NCI-H1417 treated with DMSO at 0.1 percent for 48 hours (cell line): ENCODE results near the gene HM13.
A peak's percentile ranks its signal among the peaks of the same experiment; 100 is the strongest.
"Not testable (repeated sequence)": the region's sequence is repeated elsewhere in the genome, so short reads cannot be mapped to it uniquely, and the experiment has no call there.

Experiments used
- DNase-seq: peaks from one replicate; lab custom pipeline; 2025; lab: John Stamatoyannopoulos, UW

The HM13 gene

GRCh38 chr20:31514154-31515071 is at the start of gene HM13:
Gene HM13, plus strand, starts transcription at chr20:31514442. Its CDS starts 110 bp downstream, at chr20:31514552.
- DNase-seq: peak; percentile 50

DNA sequence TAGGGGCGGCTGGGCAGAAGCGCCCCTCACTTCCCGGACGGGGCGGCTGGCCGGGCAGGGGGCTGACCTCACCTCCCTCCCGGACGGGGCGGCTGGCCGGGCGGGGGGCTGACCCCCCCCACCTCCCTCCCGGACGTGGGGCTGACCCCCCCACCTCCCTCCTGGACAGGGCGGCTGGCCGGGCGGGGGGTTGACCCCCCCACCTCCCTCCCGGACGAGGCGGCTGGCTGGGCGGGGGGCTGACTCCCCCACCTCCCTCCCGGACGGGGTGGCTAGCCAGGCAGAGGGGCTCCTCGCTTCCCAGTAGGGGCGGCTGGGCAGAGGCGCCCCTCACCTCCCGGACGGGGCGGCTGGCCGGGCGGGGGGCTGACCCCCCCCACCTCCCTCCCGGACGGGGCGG is 43.3 kb upstream of the HM13 start:
- not testable (repeated sequence) for DNase-seq

- no peak for DNase-seq
These were observed 41.6 kb upstream of the HM13 start for GRCh38 chr20:31472395-31473330.

GRCh38 chr20:31473331-31474096 is 40.7 kb upstream of the HM13 start:
- DNase-seq: no peak

DNA sequence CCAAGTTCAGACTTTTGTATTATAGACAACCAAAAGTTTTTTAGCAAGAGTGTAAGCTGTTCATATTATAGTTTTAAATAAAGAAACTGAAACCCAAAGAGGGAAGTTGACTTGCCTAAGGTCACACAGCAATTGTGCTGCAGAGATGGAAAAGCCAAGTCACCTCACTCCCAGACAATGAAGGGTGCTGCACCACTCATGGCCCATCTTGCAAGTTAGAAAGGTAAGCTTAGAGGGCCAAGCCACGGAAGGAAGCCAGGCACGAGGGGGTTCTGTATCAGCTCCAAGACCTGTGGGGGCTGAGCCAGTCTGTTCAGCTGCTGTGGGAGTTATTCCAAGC is 40.2 kb upstream of the HM13 start:
- no peak for DNase-seq

- no peak for DNase-seq
These were observed 39.3 kb upstream of the HM13 start, which contains the start of the genes DEFB124 and REM1 for GRCh38 chr20:31474758-31475427. Gene DEFB124, minus strand, starts transcription at chr20:31475127. Its CDS starts 2,114 bp downstream, at chr20:31473013. Gene REM1, plus strand, starts transcription at chr20:31475288. Its CDS starts 1,158 bp downstream, at chr20:31476446.

GRCh38 chr20:31475472-31476293 is 38.6 kb upstream of the HM13 start:
- no peak for DNase-seq

DNA sequence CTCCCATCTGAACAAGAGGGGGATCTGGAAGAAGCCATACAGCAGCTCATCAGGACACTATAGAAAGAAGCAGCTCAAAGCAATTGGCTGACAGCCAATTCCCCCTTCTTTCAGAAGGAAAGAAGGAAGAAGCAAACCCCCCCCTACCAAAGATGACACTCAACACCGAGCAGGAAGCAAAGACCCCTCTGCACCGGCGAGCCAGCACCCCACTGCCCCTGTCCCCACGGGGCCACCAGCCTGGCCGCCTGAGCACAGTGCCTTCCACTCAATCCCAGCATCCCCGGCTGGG is 38.0 kb upstream of the HM13 start:
- DNase-seq: no peak

GRCh38 chr20:31476643-31477215 is 37.5 kb upstream of the HM13 start:
- DNase-seq: no peak

- no peak for DNase-seq
These were observed 30.2 kb upstream of the HM13 start for GRCh38 chr20:31484001-31484400.

DNA sequence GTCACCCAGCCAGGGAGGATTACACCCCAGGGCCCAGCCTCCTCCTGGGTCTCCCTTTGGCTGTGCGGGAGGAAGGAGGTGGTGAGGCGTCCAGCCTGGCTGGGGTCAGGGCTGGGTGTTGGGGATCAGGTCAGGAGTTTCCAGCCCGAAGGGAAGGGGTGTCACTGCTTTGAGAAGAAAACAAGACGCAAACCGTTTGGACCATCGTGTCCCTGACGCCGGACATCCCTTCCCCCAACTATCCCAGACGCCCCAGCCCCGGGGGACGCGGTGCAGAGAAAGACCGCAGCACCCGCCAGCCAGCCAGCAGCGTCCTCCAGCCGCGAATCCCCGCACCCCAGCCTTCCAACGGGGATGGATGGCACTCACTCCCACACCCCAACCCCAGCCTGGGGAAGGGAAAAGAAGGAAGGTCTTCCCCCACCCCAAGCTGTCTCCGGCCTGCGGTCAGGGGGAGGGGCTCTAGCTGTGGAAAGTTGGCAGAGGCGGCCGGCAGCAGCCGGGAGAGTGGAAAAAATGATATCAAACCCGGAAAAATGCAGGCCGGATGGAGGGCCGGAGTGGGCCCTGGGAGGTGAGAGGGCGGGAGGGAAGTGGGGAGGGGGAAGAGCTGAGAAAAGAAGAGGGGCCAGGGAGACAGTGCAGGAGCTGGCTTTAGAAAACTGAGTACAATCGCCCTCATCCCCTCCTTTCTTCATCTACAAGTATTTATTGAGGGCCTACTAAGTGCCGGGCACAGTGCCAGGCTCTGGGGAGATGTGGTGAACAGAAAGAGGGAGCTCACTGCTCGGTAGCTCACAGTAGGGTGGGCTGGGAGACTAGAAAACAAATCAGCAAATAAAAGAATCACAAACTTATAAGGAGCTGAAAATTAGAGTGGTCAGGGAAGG is 28.5 kb upstream of the HM13 start:
- DNase-seq: no peak

DNA sequence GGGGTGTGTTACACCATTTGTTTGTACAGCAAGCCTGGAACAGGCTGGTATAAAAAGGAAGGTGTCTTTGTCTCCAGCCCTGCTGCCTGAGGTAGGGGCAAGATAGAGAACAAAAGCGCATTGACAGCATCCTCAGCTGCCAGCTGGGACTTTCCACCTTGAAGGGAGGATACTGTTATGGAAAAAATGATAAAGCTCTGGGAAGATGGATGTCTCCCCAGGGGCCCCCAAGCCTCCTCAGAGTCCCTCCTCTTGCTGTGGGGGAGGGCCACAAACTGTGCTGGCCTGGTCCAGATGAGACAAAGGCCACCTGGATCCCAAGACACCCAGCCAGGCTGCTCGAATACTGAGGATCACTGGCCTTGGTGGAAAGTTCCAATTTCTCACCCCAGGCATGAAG is 26.1 kb upstream of the HM13 start:
- DNase-seq: no peak

GRCh38 chr20:31489152-31489551 is 25.1 kb upstream of the HM13 start:
- no peak for DNase-seq

- DNase-seq: no peak
These were observed 23.5 kb upstream of the HM13 start for GRCh38 chr20:31490752-31491151.

DNA sequence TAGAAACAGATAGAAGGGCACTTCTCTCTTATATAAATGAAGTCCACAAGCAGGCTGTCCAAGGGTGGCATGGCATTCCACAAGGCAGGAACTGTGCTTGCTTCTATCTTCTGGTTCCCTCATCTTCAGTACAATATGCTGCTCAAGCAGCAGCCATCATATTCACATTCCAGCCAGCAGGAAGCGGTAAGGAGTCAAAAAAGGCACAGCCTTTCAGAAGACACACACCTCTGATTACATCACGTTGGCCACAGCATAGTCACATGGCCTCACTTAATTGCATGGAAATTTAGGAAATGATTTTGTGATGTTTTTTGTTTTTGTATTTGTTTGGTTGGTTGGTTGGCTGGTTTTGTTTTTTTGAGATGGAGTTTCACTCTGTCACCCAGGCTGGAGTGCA is 20.1 kb upstream of the HM13 start:
- no peak for DNase-seq

DNA sequence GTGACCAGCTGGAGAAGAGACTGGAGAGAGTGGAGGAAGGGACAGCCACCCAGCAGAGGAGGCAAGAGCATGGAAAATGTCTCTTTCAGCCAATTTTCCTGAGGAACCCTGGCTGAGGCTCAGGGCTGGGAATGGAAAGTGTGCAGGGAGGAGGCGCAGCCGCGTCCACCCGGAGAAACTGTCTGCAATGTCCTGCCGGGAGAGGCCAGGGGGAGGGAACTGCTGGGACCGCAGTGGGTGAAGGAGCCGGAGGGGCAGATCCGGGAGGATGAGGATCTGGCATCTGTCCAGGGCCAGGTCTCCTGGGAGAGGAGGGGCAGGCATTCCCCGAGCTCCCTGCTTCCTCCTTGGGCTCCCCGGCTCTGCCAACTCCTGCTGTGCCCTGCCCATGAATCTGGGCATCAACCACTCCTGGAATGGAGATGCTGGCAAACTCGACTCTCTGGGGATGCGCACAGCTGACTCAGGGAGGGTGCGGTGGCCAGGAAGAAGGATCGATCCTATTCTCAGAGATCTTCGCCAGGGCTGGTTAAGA is 17.4 kb upstream of the HM13 start:
- no peak for DNase-seq

DNA sequence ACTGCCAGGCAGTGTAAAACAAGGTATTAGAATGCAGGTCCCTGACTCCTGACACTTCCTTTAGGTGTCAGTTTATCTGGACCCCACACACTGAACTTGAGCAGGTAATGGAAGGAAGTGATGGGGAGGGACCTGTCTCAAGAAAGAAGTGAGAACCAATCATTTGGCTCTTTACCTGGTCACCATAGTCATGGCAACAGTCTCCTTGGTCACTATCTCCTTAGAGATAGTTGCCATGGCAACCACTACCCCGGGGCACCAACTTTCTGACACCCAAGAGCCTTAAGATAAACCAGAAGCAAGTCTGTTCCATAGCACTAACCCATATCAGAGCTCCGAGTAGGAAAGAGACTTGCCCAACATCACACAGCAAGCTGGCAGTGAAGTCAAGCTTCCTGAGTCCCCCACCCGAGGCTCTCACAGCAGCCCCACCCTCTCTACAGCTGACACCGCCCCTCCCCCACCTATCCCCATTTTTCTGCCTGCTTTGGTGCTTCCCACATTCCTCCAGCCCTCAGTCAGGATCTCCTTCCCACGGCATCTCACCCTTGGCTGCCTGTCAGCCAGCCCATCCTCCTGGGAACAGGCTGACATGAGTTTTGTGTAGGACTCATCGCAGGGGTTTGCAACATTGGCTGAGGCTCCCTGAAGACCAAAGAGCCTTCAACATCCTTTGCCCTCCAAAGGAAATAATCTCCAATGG is 16.3 kb upstream of the HM13 start:
- no peak for DNase-seq

GRCh38 chr20:31500527-31500926 is 13.7 kb upstream of the HM13 start:
- no peak for DNase-seq
